Fibroblast of pulmonary artery (primary cell): Measurements from ENCODE around the gene SSUH2.
"Not testable (repeated sequence)": the region's sequence is repeated elsewhere in the genome, so short reads cannot be mapped to it uniquely, and the experiment has no call there.

Experiments
- DNase-seq: peaks from one replicate; pipeline ENCODE4 v3.0.0-alpha.2; 2010; ENCODE audit warnings: low read depth
- H3K4me3 ChIP-seq: replicated peaks from 2 replicates; pipeline ENCODE4 v1.5.1; 2011; ENCODE audit warnings: low read depth, mild to moderate bottlenecking, control low read depth, low read length, moderate library complexity
- TF ChIP-seq, protein P1 (sequence below): IDR thresholded peaks from 2 replicates; pipeline ENCODE4 v1.5.1; 2011; ENCODE audit warnings: mild to moderate bottlenecking, control low read depth, low read length, inconsistent platforms; ENCODE audit errors: missing control alignments

The SSUH2 gene

DNA sequence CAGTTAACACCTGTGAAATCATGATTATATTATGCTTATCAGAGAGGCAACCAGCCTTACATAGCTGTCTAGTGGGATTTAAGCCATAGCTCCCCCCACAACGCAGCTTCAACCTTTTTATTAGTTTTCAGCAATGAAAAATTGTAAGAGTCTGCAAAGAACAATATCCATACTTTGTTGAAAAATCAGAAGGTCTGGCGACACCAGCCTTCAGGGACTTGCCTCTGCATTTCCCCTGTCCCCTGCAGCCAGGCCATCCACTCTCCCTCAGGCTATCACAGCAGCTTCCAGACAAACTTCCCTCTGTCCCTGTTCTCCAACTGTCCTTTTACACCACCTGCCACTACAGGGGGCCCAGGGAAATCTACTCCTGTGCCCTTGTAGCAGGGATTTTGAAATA lies 59.9 kb downstream of the SSUH2 start:
- TF ChIP-seq, protein P1, sequence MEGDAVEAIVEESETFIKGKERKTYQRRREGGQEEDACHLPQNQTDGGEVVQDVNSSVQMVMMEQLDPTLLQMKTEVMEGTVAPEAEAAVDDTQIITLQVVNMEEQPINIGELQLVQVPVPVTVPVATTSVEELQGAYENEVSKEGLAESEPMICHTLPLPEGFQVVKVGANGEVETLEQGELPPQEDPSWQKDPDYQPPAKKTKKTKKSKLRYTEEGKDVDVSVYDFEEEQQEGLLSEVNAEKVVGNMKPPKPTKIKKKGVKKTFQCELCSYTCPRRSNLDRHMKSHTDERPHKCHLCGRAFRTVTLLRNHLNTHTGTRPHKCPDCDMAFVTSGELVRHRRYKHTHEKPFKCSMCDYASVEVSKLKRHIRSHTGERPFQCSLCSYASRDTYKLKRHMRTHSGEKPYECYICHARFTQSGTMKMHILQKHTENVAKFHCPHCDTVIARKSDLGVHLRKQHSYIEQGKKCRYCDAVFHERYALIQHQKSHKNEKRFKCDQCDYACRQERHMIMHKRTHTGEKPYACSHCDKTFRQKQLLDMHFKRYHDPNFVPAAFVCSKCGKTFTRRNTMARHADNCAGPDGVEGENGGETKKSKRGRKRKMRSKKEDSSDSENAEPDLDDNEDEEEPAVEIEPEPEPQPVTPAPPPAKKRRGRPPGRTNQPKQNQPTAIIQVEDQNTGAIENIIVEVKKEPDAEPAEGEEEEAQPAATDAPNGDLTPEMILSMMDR = no peak
- no peak for DNase-seq
- no peak overlapping the region for H3K4me3 ChIP-seq

DNA sequence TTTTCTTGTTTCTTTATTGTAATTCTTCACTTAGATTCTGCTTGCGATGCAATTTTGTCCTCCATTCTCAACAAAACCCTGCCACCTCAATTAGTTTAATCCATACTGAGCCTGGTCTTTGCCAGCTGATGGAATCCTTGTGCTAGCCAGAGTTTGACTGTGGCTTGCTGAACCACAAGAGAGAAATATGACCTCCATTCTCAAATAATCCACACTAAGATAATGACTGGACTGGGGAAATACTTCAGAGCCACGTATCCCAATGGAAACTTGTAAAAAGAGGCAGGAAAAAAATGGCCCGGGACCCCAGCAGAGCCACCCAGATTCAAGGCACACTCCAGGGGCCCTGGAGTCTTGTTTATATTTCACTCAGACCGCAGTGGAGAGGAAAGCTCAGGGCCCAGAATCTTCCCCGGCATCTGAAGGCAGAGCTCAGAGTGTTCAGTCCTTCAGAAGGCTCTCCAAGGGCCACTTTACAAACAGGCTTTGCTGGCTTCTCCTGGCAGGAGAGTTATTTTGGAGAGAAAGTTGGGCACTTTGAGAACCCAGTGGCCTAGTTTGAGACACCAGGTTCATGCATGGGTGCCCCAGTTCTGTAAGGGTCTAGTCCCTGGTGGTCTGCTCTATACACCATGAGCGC lies 62.7 kb downstream of the SSUH2 start:
- DNase-seq = no peak
- TF ChIP-seq, protein P1 = no peak
- no peak overlapping the region for H3K4me3 ChIP-seq

DNA sequence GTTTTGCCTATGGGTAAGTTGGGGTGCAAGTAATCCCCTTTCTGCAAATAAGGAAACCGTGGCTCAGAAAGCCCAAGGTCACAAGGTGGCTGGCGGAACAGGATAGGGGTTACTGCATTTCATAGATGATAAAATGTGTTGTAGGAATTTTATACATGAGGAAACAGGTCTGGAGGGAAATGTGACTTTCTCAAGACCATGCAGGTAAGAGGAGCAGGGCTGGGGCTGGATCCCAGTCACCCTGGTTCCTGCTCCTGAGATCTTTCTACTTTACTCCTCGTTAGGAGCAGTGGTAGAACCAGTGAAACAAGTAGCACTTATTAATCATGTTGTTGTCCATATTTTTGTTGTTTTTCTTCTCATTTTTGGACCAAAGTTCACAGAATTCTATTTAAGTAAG lies 63.2 kb downstream of the SSUH2 start:
- H3K4me3 ChIP-seq = no peak overlapping the region
- DNase-seq = no peak
- TF ChIP-seq, protein P1 = no peak

DNA sequence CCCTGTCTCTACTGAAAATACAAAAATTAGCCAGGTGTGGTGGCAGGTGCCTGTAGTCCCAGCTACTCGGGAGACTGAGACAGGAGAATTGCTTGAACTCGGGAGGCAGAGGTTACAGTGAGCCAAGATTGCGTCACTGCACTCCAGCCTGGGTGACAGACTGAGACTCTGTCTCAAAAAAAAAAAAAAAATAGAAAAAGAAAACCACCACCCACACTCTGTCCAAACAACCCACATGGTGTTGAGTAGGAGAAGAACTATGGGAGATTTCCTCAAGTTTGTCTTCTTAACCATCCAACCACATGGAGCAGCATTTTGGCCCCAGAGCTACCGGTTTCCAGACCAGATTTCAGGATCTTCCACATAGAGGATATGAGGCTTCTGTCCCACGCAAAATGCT lies 64.2 kb downstream of the SSUH2 start:
- DNase-seq, H3K4me3 ChIP-seq: not testable (repeated sequence)

DNA sequence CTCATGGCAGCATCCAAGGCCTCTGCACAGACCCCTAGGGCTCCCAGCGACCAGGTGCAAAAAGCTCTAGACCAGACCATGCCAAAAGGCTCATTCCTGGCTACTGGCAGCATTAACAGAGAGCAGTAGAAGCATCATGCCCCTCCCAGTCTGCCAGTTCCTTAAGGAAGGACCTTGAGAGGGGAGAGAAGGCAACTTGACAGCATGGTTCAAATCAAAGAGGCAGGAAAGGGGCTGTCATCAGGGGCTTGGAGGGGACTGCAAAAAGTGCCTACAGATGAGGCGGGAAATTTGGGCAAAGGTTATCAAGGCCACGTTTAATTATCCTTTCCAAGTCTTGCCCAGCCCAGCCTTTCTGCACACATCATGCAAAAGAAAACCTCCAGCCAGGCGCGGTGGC lies 64.7 kb downstream of the SSUH2 start:
- TF ChIP-seq, protein P1 = no peak
- no peak overlapping the region for H3K4me3 ChIP-seq
- DNase-seq = no peak

DNA sequence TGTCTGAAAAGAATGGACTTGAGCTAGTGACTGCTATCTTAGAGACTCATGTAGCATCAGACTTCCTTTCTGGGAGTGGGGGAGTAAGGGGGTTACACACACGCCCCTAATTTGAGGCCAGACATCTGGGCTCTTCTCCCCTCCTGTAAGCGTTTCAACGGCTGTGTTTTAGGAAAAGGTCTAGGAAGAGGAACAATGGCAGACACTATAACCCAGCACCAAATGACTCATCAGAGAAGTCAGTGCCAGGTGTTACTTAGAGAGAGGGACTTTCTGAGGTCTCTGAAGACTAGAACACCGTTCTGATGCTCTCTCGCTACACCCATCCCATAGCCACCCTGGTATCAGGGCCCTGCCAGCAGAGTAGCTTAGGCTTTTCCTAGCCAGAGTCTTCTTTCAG lies 65.5 kb downstream of the SSUH2 start:
- TF ChIP-seq, protein P1 = no peak
- H3K4me3 ChIP-seq = no peak overlapping the region
- peak; percentile 49 for DNase-seq

DNA sequence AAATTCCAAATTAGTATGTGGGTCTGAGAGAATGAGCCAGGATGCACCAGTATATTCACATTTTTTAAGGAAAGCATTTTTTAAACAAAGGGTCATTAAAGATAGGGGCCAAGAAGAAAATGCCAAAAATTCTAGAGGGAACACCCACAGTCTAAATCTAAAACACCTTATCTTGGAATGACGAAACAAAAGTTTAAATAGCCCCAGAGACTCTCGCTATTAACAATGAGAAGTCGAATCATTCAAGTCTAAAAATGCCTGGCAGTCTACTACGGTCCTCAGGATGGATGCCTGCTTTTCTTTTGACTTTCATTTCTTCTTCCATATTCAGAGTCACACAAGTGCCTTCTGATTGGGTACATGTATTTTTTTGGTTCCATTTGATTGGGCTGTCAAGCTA lies 66.3 kb downstream of the SSUH2 start:
- peak; percentile 55 for DNase-seq
- TF ChIP-seq, protein P1 = no peak
- no peak overlapping the region for H3K4me3 ChIP-seq
